ENCODE data around the gene CD82.
"Not testable (repeated sequence)": the region's sequence is repeated elsewhere in the genome, so short reads cannot be mapped to it uniquely, and the experiment has no call there.

The CD82 gene

DNA sequence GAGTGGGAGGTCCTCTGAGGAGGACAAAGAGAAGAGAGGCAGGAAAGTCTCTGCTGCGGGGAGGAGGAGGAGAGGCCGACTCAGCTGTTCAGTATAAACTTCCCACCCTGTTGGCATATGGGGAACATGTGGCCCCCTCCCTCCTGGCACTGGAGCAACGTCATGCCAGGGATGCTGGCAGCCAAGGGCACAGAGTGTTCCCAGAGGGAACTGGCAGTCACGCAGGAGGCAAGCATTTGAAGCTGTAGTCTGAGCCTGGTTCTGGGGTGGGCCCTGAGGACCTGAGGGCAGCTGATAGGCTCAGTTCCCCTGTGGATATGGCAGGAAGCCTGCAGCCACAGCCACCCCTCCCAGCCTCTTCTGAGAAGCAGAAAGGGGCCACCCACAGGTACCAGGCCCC, 94.2 kb downstream of the CD82 start:
- no peaks in the 10 kb centered on the region for H3F3A ChIP-seq (ENCODE audit: insufficient read depth)
- no peak overlapping the region for H3K4me3 ChIP-seq (ENCODE audit: insufficient read depth, low read length, poor library complexity, severe bottlenecking)
- no peak overlapping the region for H2AFZ ChIP-seq (ENCODE audit: low read depth, low read length, severe bottlenecking)
- H3K36me3 ChIP-seq (ENCODE audit: low read length): no peaks in the 10 kb centered on the region
- no peak overlapping the region for H3K4me2 ChIP-seq (ENCODE audit: low read depth, low read length, poor library complexity, severe bottlenecking)
- no peak overlapping the region for H3K27ac ChIP-seq (ENCODE audit: low read depth, low read length)
- H3K9ac ChIP-seq (ENCODE audit: low read length): no peak overlapping the region
- H3K9me2 ChIP-seq (replicated peaks; ENCODE audit: insufficient read depth, low read length): no peaks in the 10 kb centered on the region
- H3K9me3 ChIP-seq (ENCODE audit: insufficient read depth, low read length): no peaks in the 10 kb centered on the region
- H3K79me2 ChIP-seq (ENCODE audit: insufficient read depth, low read length): no peaks in the 10 kb centered on the region
- TF ChIP-seq, protein P1, sequence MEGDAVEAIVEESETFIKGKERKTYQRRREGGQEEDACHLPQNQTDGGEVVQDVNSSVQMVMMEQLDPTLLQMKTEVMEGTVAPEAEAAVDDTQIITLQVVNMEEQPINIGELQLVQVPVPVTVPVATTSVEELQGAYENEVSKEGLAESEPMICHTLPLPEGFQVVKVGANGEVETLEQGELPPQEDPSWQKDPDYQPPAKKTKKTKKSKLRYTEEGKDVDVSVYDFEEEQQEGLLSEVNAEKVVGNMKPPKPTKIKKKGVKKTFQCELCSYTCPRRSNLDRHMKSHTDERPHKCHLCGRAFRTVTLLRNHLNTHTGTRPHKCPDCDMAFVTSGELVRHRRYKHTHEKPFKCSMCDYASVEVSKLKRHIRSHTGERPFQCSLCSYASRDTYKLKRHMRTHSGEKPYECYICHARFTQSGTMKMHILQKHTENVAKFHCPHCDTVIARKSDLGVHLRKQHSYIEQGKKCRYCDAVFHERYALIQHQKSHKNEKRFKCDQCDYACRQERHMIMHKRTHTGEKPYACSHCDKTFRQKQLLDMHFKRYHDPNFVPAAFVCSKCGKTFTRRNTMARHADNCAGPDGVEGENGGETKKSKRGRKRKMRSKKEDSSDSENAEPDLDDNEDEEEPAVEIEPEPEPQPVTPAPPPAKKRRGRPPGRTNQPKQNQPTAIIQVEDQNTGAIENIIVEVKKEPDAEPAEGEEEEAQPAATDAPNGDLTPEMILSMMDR (IDR thresholded peaks at IDR 0.05; ENCODE audit: insufficient read depth, low read length, poor library complexity, severe bottlenecking): no peak
- TF ChIP-seq EZH2phosphoT487 (conservative IDR thresholded peaks at IDR 0.05; ENCODE audit: low read length): no peak
- H3K27me3 ChIP-seq (ENCODE audit: low read length): no peaks in the 10 kb centered on the region
- H4K20me1 ChIP-seq (ENCODE audit: low read depth, low read length): no peaks in the 10 kb centered on the region

GRCh38 chr11:44660535-44660934, 95.1 kb downstream of the CD82 start:
- not testable (repeated sequence) for H4K20me1 ChIP-seq (ENCODE audit: low read depth, low read length); H3K79me2 ChIP-seq (ENCODE audit: insufficient read depth, low read length); H3K9me2 ChIP-seq (replicated peaks; ENCODE audit: insufficient read depth, low read length); H3K4me2 ChIP-seq (ENCODE audit: low read depth, low read length, poor library complexity, severe bottlenecking); H3K27me3 ChIP-seq (ENCODE audit: low read length); H3K9ac ChIP-seq (ENCODE audit: low read length); H3K36me3 ChIP-seq (ENCODE audit: low read length); H3K9me3 ChIP-seq (ENCODE audit: insufficient read depth, low read length); H2AFZ ChIP-seq (ENCODE audit: low read depth, low read length, severe bottlenecking); H3K27ac ChIP-seq (ENCODE audit: low read depth, low read length); H3F3A ChIP-seq (ENCODE audit: insufficient read depth); H3K4me3 ChIP-seq (ENCODE audit: insufficient read depth, low read length, poor library complexity, severe bottlenecking)

- no peaks in the 10 kb centered on the region for H3F3A ChIP-seq (ENCODE audit: insufficient read depth)
- no peaks in the 10 kb centered on the region for H4K20me1 ChIP-seq (ENCODE audit: low read depth, low read length)
- H3K79me2 ChIP-seq (ENCODE audit: insufficient read depth, low read length): no peaks in the 10 kb centered on the region
- no peak for TF ChIP-seq EZH2phosphoT487 (conservative IDR thresholded peaks at IDR 0.05; ENCODE audit: low read length)
- TF ChIP-seq, protein P1 (IDR thresholded peaks at IDR 0.05; ENCODE audit: insufficient read depth, low read length, poor library complexity, severe bottlenecking): no peak
- H3K4me3 ChIP-seq (ENCODE audit: insufficient read depth, low read length, poor library complexity, severe bottlenecking): no peak overlapping the region
- no peaks in the 10 kb centered on the region for H3K9me2 ChIP-seq (replicated peaks; ENCODE audit: insufficient read depth, low read length)
- no peaks in the 10 kb centered on the region for H3K36me3 ChIP-seq (ENCODE audit: low read length)
- H3K4me2 ChIP-seq (ENCODE audit: low read depth, low read length, poor library complexity, severe bottlenecking): no peak overlapping the region
- no peak overlapping the region for H2AFZ ChIP-seq (ENCODE audit: low read depth, low read length, severe bottlenecking)
- H3K27ac ChIP-seq (ENCODE audit: low read depth, low read length): no peak overlapping the region
- H3K9ac ChIP-seq (ENCODE audit: low read length): no peak overlapping the region
- no peaks in the 10 kb centered on the region for H3K27me3 ChIP-seq (ENCODE audit: low read length)
- no peaks in the 10 kb centered on the region for H3K9me3 ChIP-seq (ENCODE audit: insufficient read depth, low read length)
These were observed 95.9 kb downstream of the CD82 start for GRCh38 chr11:44661311-44661717.

Measured in SU-DHL-6 (cell line).